Mucosa of descending colon (tissue), 3 donors: Measurements from ENCODE around the gene GLI3. TPM values are rescaled to one million over a fixed set of nuclear protein-coding genes. Genes with fewer than 3 reads are reported as not detected.

Experiments
- ATAC-seq: fragments of 200-7000 bp; cut with Tn5 transposase; one replicate; pipeline ENCODE4 v1.9.1; 2020; ENCODE audit warnings: mild to moderate bottlenecking, moderate library complexity
- DNase-seq, 3 donors: peaks; one replicate each; pipeline ENCODE4 v3.0.0-alpha.2; 2020
- H3K36me3 ChIP-seq: fragments of 200-600 bp; one replicate; pipeline ENCODE4 v1.8.0; 2021; ENCODE audit warnings: low read depth, mild to moderate bottlenecking
- H3K4me1 ChIP-seq: fragments of 200-600 bp; one replicate; pipeline ENCODE4 v1.8.0; 2021; ENCODE audit warnings: low read depth, mild to moderate bottlenecking
- H3K4me3 ChIP-seq: fragments of 200-600 bp; one replicate; pipeline ENCODE4 v1.8.0; 2021; ENCODE audit warnings: mild to moderate bottlenecking
- H3K9me3 ChIP-seq: fragments of 200-600 bp; one replicate; pipeline ENCODE4 v1.8.0; 2021; ENCODE audit warnings: mild to moderate bottlenecking
- intact Hi-C, 2 donors: fragments of 100-400 bp; cut with DNase I in 1 of 2; cut with micrococcal nuclease in 1 of 2; formaldehyde crosslinking; loops; one replicate each; pipeline versions ENCODE4 v1.11.0 to v1.11.1; 2022; cut with DNase I, micrococcal nuclease
- total RNA-seq, 3 donors: library from RNA; stranded (reverse); fragmentation: NEBNext Ultra II Directional in 2 of 3; extraction: Animal tissue kit (Norgen Biotek cat#: 25700) in 2 of 3; gene quantifications; one replicate each; pipeline versions ENCODE4 v1.2.1 to v1.2.4, GENCODE V29; 2021 to 2023
- TF ChIP-seq, protein P1 (sequence below): fragments of 200-600 bp; IDR thresholded peaks from one replicate; pipeline ENCODE4 v1.8.0; 2022; ENCODE audit warnings: antibody characterized with exemption, mild to moderate bottlenecking
- donor health status: DM: no; HTN: no; CAD: no; lungs with moderate emphysema.
- donor health status: DM: no; HTN: no; CAD: no.
- donor health status: DM: no; HTN: yes; CAD: no.

Gene GLI3
- total RNA-seq, 3 donors from 2014 or later = 3.0 to 56.3 (median 8.8) TPM

DNA sequence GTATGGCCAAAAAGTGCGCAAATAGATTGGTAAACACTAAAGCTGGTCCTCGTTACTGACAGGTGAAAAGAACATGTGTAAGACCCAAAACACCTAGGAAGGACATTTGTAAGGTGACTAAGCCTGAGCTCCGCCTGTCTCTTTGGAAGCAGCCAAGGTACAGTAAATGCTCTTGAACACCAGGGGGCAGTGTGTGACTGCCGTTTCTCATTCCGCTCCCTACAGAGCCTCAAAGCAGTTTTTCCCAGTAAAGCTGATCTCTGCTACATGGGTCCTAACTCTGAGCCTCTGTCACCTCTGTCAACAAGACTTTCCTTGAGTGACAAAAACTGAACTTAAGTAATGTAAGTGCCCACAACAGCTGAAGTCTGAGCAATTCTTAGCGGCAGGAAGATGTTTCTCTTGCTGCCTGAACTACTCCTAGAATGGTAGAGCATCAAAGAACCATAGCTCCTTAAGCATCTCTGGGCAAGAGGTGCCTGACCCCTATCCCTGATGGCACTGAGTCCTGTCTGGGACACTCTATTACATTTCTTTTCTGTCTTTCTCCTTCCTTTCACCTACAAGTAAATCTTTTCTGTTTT lies 296.2 kb downstream of the GLI3 start:
- TF ChIP-seq, protein P1, sequence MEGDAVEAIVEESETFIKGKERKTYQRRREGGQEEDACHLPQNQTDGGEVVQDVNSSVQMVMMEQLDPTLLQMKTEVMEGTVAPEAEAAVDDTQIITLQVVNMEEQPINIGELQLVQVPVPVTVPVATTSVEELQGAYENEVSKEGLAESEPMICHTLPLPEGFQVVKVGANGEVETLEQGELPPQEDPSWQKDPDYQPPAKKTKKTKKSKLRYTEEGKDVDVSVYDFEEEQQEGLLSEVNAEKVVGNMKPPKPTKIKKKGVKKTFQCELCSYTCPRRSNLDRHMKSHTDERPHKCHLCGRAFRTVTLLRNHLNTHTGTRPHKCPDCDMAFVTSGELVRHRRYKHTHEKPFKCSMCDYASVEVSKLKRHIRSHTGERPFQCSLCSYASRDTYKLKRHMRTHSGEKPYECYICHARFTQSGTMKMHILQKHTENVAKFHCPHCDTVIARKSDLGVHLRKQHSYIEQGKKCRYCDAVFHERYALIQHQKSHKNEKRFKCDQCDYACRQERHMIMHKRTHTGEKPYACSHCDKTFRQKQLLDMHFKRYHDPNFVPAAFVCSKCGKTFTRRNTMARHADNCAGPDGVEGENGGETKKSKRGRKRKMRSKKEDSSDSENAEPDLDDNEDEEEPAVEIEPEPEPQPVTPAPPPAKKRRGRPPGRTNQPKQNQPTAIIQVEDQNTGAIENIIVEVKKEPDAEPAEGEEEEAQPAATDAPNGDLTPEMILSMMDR = peak; percentile 81
- ATAC-seq (peak; percentile 80), DNase-seq (peak in 2 of 3 donors; percentile 44 to 73)
- Histone ChIP-seq H3K36me3 (no peaks in the 10 kb centered on the region), H3K4me1 (peaks cover 9% of the 10 kb centered on the region), H3K4me3 (no peak overlapping the region), H3K9me3 (no peaks in the 10 kb centered on the region)
- intact Hi-C loops = loop anchor here in 1 of 2 donors (5.0 kb wide), 1 partner anchor 36 kb away; no protein-coding TSS in a partner anchor

DNA sequence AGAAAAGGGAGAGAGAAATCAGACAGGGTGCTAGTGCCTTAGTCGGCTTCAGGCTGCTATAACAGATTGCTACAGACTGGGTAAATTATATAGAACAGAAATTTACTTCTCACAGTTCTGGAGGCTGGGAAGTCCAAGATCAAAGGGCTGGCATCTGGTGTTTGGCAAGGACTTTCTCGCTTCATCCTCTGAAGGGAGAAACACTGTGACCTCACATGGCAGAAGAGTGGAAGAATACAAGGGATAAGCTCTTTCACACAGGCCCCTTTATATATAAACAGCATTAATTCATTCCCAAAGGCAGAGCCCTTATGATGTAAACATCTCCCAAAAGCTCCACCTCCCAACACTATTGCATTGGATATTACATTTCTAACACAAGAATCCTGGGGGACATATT lies 298.6 kb downstream of the GLI3 start:
- ATAC-seq = no peak
- intact Hi-C loops = no loop called here
- no peaks in the 10 kb centered on the region for H3K36me3 ChIP-seq
- H3K9me3 ChIP-seq = no peaks in the 10 kb centered on the region
- no peak for DNase-seq
- TF ChIP-seq, protein P1 = no peak
- H3K4me1 ChIP-seq = peaks cover 6% of the 10 kb centered on the region
- no peak overlapping the region for H3K4me3 ChIP-seq

DNA sequence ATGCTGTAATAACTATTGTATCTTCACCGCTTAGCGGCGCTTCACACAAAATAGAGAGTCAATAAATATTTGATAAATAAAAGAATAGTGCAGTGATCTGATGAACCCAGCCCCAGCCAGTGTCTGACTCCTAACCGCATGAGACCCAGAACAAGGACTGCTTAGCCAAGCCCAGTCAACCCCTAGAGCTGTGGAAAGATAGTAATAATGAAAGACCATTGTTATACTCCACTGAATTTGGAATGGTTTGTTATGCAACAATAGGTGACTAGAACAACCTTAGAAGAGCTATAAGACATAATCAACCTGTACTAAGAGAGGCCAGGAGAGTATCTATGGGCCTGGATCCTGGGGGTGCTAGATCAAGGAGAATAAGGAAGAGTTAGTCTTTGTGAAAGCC lies 303.6 kb downstream of the GLI3 start:
- intact Hi-C loops = no loop called here
- TF ChIP-seq, protein P1 = no peak
- DNase-seq = no peak
- ATAC-seq = no peak
- Histone ChIP-seq H3K4me3 (no peak overlapping the region), H3K9me3 (no peaks in the 10 kb centered on the region), H3K36me3 (no peaks in the 10 kb centered on the region), H3K4me1 (no peaks in the 10 kb centered on the region)

DNA sequence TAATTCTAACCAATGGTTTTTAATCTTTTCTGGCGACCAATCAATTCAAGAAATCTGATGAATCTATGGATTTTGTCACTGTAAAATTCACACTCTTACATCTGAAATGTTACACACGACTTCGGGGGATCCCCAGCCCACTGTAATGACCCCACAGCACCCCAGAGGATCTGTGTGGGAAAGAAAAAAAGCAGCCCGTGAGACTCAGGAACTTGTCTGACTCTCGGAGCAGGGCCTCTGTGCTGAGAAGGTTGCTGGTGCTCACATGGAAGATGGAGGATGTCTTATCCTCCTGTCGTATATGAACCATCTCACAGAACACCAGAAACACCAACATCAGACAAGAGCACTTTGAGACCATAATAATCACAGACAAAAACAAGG lies 305.8 kb downstream of the GLI3 start:
- H3K4me1 ChIP-seq = no peaks in the 10 kb centered on the region

DNA sequence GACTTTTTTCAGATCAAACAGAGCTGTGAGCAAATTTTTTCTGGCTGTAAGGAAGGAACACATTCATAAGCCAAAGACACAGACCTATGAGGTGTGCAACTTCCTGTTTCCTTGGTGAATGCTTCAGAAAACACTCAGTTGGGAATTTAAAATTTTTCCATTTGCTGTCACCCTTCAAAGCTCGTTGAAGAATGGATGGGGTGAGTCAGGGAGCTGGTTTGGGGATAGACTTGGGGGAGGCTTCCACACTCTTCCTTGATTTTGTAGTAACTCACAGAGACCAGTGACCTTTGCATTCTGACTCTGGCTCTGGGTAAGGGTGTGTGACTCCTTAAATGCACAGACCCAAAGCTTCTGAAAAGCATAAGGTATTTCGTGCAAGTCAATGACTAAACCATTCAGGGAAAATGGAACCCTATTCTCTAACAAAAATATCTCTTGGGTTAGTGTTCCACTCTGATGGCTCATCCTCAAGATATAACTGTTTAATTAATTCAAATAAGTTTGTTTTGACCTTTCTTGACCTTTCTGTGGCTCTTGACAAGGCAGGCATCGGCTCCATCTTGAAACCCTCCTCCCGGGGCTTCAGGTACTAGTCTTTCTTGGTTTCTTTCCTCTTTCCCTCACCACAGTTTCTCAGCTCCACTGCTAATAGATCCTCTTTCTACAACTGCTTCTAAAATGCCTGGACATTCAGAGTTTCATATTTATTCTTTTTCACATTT lies 306.3 kb downstream of the GLI3 start:
- Histone ChIP-seq H3K4me3 (no peak overlapping the region), H3K9me3 (no peaks in the 10 kb centered on the region), H3K36me3 (no peaks in the 10 kb centered on the region), H3K4me1 (no peaks in the 10 kb centered on the region)
- TF ChIP-seq, protein P1 = no peak
- DNase-seq (no peak), ATAC-seq (no peak)
- intact Hi-C loops = no loop called here

More for the DNA sequence above, 305.8 kb downstream of the GLI3 start:
- Histone ChIP-seq H3K36me3 (no peaks in the 10 kb centered on the region), H3K9me3 (no peaks in the 10 kb centered on the region), H3K4me3 (no peak overlapping the region)
- no peak for ATAC-seq
- intact Hi-C loops = no loop called here
- DNase-seq = no peak
- TF ChIP-seq, protein P1 = no peak
